HG03378 (cell line): ENCODE results near the gene MIOX.
A peak's percentile ranks its signal among the peaks of the same experiment; 100 is the strongest.
"Not testable (repeated sequence)": the region's sequence is repeated elsewhere in the genome, so short reads cannot be mapped to it uniquely, and the experiment has no call there.

ENCODE experiments used
- ATAC-seq: cut with Tn5 transposase; IDR thresholded peaks from one replicate; pipeline ENCODE4 v1.9.1; 2021; ENCODE audit warnings: mild to moderate bottlenecking, moderate library complexity; ENCODE audit not compliant: unreplicated experiment

Gene MIOX

DNA sequence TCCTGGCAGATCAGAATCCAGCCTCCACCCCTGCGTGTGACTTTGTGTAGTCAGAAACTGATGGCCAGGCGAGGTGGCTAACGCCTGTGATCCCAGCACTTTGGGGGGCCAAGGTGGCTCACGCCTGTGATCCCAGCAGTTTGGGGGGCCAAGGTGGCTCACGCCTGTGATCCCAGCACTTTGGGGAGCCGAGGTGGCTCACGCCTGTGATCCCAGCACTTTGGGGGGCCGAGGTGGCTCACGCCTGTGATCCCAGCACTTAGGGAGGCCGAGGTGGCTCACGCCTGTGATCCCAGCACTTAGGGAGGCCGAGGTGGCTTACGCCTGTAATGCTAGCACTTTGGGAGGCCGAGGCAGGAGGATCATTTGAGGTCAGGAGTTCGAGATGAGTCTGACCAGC lies 26.5 kb downstream of the MIOX start:
- ATAC-seq = no peak

DNA sequence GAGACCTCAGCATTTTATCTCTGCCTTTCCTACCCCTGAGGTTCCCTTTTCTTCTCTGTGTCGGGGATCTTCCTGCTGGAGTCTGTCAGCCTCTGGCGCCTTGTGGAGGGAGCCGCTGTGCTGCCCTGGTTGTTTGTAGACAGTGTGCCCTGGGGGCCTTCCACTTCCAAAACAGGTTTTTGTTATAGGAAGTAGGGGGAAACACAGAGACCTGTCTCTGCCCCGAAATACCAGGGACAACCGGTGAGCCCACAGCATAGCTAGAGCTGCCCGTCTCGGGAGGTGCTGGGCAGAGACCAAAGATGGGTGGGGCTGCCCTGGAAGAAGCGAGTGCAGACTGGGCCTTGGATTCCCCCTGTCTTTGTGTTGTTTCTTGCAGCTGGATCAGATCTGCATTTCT lies 29.4 kb downstream of the MIOX start:
- no peak for ATAC-seq

GRCh38 chr22:50516891-50517290 lies 30.2 kb downstream of the MIOX start:
- no peak for ATAC-seq

DNA sequence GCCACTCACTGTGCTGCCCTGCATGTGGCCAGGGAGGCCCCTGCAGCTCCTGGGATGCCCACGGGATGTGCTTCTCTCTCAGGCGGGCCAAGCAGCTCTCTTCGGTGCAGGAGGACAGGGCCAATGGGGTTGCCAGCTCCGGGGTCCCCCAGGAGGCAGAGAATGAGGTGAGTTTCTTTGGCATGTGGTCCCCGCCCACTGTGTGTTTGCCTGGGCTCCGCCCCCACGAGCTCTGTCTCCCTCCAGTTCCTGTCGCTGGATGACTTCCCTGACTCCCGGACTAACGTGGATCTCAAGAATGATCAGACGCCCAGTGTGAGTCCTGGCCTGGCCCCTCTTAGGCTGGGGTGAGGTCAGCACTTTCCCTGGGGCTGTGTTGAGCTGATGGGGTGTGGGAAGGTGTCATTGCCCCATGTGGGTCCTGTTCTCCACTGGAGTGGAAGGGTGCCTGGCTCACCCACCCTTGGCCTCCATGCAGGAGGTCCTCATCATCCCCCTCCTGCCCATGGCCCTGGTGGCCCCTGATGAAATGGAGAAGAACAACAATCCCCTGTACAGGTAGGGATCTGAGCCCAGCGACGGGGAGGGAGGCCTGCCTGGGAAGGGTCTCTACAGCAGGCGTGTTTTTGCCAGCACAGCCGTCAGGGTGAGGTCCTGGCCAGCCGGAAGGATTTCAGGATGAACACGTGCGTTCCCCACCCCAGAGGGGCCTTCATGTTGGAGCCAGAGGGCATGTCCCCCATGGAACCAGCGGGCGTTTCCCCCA lies 31.0 kb downstream of the MIOX start:
- ATAC-seq = no peak

DNA sequence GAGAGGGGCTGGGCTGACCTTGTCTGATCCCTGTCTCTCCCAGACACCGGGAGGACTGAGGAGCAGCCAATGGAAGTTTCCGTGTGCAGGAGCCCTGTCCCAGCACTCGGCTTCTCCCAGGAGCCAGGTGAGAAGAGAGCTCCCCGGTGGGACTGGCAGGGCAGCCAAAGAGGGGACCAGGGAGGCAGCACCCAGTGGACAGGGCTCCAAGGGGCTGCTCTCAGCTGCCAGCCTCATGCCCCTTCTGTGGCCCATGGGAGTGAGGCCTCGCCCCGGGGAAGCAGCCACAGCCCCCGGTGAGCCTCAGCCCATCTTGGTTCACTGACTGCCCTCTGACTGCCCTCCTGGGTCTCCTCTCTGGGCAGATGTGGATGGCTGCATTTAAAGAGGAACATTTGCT lies 31.9 kb downstream of the MIOX start:
- no peak for ATAC-seq

- ATAC-seq = no peak
Measured at GRCh38 chr22:50519151-50519550, 32.5 kb downstream of the MIOX start.

GRCh38 chr22:50520184-50520583 lies 33.5 kb downstream of the MIOX start:
- not testable (repeated sequence) for ATAC-seq

DNA sequence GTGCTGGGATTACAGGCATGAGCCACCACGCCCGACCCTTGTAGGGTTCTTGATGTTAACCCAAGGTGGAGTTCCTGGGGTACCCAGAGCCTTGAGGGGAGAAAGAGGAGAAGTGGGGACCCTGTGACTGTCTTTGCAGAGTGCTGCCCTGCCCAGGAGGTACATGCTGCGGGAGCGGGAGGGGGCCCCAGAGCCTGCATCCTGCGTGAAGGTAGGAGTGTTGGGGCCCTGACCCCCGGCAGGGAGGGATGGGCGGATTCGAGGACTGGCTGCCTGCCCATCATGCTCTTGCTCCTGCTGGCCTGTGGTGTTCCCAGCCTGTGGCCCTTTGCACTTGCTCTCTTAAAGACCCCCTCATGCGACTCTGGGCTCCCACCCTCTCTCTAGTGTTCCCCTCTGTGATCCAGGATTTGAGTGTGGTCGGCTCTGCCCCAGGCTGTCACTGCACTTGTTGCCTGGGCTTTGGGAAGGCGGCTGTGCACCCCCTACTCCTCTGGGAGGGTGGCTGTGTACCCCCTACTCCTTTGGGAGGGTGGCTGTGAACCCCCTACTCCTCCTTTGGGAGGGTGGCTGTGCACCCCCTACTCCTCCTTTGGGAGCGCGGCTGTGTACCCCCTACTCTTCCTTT lies 34.3 kb downstream of the MIOX start:
- no peak for ATAC-seq

DNA sequence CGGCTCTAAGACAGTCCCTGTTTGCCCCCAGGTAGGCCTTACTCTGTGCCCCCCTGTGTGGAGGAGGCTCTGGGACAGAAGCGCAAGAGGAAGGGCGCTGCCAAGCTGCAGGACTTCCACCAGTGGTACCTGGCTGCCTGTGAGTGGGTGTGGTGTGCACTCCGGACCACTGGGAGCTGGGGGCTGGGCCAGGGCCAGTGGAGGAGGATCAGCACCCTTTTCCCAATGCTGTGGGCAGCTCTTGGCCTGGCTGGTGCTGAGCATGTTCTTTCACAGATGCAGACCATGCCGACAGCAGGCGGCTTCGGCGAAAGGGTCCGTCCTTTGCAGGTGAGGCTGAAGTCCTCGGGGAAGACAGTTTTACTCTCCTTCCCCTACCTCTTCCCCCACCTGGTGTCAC lies 35.1 kb downstream of the MIOX start:
- ATAC-seq = no peak

- ATAC-seq = no peak
Measured at GRCh38 chr22:50522208-50522805, 35.6 kb downstream of the MIOX start.

GRCh38 chr22:50522806-50523438 lies 36.3 kb downstream of the MIOX start:
- no peak for ATAC-seq

DNA sequence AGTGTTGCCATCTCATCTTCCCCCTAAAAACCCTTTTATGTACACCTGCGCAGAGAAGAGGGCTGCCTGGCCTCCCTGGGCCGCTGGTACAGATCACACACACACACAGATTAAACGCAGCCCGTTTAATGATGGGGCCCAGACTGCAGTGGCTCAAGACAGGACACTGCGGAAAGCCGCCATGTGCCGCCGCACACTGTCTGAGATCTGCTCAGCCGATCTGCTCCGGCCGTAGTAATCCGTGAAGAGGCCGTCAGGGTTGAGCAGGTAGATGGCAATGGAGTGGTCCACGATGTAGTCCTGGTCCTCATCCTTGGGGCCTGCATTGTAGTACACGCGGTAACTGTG lies 36.8 kb downstream of the MIOX start:
- no peak for ATAC-seq

GRCh38 chr22:50523806-50524675 lies 37.4 kb downstream of the MIOX start:
- ATAC-seq = no peak

DNA sequence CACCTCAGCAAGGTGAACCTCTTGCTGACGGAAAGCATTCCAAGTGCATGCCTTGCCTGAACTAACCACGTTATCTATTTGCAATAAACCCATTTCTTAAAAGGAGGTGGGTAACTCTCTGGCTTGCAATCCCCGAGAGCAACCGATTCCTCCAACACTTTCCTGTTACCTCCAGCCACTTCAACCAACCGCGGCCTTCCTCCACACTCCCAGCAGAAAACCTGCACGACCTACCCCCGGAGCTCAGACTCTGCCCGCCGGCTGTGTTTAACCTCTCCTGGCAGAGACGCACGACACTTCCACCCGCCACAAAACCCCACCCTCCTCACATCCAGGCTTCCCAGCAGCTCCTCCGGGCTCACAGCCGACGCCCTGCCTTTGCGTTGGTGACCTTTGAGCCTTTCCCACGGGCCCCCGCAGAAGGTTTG lies 38.0 kb downstream of the MIOX start:
- no peak for ATAC-seq

GRCh38 chr22:50525104-50525857 lies 38.6 kb downstream of the MIOX start, which contains the start of gene SCO2:
SCO2 (minus strand) TSS chr22:50525598; CDS start chr22:50524411, 1,187 bp downstream.
- peak; percentile 31 for ATAC-seq

DNA sequence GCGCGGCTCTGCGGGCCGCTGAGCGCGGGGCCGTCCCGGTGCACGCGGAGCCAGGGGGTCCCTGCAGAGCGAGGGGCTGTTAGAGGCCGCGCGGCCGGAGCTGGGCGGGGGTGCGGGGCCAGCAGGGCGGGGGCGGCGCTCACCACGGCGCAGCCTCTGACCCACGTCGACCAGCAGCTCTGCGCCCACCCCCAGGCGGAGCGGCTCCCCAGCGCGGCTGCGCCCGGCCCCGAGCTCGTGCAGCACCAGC lies 39.1 kb downstream of the MIOX start:
- ATAC-seq = peak; percentile 9

- ATAC-seq = peak; percentile 18
Measured at GRCh38 chr22:50526108-50526833, 39.6 kb downstream of the MIOX start.

- no peak for ATAC-seq
Measured at GRCh38 chr22:50526834-50527801, 40.5 kb downstream of the MIOX start.
